AG09309 (cell line): ENCODE data around the gene LRRC25.

ENCODE experiments used
- DNase-seq: peaks from one replicate; pipeline ENCODE4 v3.0.0-alpha.2; 2010; ENCODE audit warnings: low read depth
- H3K4me3 ChIP-seq: 2 replicates; pipeline ENCODE4 v1.5.1; 2011; ENCODE audit warnings: mild to moderate bottlenecking, low read depth, low read length, moderate library complexity; ENCODE audit not compliant: control insufficient read depth
- CTCF ChIP-seq: IDR thresholded peaks from 2 replicates; pipeline ENCODE4 v1.5.1; 2011; ENCODE audit warnings: mild to moderate bottlenecking, low read depth, low read length, inconsistent platforms; ENCODE audit not compliant: insufficient read depth, control insufficient read depth; ENCODE audit errors: missing control alignments

Gene LRRC25

DNA sequence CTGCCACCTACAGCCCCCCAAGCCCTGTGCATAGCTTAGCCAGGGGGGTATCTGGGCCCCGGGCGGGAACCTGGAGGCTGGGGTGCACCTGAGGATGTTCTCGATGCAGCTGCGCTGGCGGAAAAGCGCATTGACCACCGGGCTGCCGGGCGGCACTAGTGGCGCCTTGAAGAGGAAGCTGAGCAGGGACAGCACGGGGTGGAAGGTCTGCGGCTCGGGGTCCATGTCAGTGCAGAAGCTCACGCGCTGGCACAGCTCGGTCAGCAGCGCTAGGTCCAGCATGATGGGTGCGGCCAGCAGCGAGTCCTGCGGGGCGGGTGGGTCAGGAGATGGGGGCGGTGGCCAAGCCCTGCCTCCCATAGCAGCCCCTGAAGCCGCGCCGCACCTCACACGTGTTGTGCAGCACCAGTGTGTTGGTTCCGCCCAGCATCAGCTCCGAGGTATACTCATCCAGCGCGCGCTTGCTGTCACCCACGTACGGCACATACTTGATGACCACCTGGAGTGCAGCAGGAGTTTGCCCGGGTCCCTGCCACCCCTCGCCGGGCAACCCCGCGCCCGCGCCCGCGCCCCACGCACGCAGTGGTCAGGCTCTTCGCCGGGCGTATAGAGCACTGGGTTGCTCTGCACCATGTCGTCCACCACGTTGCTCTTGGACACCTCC lies 37.9 kb upstream of the LRRC25 start:
- no peak for DNase-seq
- TF ChIP-seq CTCF: no peak
- H3K4me3 ChIP-seq: no peak overlapping the region

DNA sequence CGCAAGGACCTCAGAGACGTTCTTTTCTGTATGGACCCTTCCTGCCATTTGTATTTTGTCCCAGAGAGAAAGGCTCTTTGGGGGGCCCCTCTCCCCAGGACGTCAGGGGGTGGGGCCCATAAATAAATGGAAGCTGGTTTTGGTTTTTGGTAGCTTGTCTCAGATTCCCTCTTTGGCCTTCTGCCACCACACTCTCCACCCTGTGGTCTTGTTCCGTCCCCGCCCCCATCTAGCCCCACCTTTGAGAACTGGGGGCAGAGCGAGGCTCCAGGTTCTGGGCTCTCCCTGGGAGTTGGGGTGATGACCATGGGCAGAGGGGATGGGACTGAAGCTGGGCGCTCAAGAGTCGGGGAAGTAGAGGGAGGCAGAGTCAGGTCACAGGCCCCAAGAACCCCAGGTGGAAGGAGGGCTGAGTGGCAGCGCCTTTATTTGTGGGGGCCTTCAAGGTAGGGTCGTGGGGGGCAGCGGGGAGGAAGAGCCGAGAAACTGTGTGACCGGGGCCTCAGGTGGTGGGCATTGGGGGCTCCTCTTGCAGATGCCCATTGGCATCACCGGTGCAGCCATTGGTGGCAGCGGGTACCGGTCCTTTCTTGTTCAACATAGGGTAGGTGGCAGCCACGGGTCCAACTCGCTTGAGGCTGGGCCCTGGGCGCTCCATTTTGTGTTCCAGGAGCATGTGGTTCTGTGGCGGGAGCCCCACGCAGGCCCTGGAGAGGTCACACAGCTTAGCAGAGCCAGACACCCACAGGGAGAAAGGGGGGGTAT lies 37.2 kb upstream of the LRRC25 start:
- TF ChIP-seq CTCF: no peak
- no peak overlapping the region for H3K4me3 ChIP-seq
- no peak for DNase-seq

DNA sequence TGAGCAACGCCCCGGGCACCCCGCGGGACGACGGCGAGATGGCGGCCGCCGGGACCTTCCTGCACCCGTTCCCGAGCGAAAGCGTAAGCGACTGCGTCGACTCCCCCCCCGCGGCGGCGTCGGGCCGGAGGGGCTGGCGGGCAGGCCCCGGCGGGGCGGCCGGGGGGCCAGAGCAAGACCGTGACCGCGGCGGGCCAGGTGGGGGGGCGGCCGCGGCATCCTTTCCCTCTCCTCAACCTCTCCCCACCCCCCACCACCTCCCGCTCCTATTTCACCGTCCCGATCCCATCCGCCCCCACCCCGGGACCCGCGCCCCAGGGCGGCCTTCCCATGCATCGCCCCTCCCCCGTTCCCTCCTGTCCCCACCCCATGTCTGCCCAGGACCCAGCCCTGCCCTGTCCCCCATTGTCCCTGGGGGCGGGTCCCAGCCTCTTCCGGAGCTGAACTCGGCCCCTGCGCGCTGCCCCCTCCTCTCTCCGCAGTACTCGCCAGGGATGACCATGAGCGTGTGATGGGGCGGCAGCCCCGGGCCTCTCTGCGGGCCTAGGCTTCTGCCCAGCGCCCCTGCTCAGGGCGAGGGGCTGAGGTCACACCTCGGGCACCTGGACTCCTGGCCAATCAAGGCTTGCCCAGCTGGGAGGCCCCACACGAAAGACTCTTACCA lies 36.4 kb upstream of the LRRC25 start:
- no peak for DNase-seq
- H3K4me3 ChIP-seq: peak overlapping the region; percentile 37
- TF ChIP-seq CTCF: no peak

GRCh38 chr19:18433015-18433691 lies 35.7 kb upstream of the LRRC25 start:
- TF ChIP-seq CTCF: no peak
- no peak for DNase-seq
- H3K4me3 ChIP-seq: peak overlapping the region; percentile 39

DNA sequence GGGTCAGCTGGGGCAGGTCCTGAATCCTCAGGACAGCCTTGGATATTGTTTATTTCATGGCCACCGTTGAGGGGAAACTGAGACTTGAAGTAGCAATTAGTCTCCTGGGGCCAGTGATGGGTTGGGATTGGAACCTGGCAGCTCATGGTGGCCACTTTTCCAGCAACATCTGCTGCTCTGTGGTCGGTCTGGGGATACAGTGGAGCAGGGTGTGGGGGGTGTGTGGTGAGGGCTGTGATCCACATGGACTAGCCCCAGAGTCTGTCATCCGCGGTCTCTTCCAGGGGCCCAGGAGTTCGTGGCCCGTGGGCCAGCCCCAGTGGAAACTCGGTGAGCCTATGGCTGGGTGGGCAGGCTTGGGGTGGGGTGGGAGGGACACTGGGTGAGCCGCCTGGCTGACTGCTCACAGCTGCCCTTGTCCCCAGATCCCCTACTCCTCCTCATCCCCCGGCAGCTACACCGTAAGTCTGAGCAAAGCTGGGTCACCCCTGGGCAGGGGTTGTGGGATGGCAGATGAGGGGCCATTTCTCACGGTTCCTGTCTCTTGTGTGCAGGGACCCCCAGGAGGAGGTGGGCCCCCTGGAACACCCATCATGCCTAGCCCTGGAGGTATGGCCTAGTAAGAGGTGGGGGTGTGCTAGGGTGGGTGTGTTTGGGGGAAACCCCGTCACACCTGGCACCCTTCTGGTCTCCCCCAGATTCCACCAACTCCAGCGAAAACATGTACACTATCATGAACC lies 35.0 kb upstream of the LRRC25 start:
- no peak for DNase-seq
- no peak for TF ChIP-seq CTCF
- H3K4me3 ChIP-seq: peak overlapping the region; percentile 39
